NOMO-1 (cell line): Measurements from ENCODE around the gene PEG3.

Source experiments
- DNase-seq, 2 experiments: peaks; one replicate each; lab custom pipeline; 2025; ENCODE audit not compliant: unreplicated experiment in 2 of 2; lab: John Stamatoyannopoulos, UW

PEG3 gene

DNA sequence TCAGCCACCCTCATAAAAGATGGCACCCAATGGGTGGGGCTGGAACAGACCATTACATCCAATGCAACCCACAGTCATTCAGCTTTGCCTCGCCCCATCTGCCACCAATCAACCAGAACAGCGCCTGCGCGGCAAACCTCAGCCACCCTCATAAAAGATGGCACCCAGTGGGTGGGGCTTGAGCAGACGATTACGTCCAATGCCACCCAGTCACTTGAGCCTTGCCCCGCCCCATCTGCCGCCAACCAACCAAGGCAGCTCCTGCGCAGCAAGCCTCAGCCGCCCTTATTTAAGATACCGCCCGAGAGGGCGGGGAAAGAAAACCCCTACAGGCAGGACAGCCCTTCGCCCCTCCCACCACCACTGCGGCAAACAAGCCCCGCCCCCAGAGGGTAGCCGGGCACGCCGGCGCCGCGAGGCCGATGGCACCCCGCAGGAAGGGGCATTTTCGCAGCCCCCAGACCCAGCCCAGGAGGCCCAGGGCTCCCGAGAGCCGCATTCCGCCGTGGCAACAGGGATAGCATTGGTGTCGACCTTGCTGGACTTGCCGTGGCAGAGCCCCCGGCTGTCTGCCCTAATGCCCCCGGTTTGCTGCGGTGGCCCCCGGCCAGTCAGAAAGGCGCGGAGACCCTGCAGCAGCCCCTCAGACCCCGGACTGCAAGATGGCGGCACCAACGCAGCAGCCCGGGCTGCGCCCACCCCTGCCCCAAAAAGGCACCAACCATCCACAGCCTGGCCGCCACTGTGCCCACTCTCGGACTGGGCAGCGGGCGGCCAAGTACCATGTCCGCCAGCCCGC, 675 bp downstream of the PEG3 start:
- DNase-seq, result no peak

DNA sequence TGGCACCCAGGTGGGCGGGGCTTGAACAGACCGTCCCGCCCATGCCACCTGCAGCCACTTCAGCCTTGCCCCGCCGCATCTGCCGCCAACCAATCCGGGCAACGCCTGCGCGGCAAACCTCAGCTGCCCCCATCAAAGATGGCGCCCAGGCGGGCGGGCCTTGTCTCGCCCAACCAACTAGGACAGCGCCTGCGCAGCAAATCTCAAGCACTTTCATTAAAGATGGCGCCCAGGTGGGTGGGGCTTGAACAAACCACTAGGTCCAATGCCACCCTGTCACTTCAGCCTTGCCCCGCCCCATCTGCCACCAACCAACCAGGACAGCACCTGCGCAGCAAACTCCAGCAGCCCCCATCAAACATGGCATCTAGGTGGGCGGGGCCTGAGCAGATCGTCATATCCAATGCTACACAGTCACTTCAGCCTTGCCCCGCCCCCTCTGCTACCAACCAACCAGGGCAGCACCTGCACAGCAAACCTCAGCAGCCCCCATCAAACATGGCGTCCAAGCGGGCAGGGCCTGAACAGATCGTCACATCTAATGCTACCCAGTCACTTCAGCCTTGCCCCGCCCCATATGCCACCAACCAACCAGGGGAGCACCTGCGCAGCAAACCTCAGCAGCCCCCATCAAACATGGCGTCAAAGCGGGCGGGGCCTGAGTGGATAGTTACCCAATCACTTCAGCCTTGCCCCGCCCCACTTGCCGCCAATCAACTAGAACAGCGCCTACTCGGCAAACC, 1.4 kb downstream of the PEG3 start:
- no peak for DNase-seq

DNA sequence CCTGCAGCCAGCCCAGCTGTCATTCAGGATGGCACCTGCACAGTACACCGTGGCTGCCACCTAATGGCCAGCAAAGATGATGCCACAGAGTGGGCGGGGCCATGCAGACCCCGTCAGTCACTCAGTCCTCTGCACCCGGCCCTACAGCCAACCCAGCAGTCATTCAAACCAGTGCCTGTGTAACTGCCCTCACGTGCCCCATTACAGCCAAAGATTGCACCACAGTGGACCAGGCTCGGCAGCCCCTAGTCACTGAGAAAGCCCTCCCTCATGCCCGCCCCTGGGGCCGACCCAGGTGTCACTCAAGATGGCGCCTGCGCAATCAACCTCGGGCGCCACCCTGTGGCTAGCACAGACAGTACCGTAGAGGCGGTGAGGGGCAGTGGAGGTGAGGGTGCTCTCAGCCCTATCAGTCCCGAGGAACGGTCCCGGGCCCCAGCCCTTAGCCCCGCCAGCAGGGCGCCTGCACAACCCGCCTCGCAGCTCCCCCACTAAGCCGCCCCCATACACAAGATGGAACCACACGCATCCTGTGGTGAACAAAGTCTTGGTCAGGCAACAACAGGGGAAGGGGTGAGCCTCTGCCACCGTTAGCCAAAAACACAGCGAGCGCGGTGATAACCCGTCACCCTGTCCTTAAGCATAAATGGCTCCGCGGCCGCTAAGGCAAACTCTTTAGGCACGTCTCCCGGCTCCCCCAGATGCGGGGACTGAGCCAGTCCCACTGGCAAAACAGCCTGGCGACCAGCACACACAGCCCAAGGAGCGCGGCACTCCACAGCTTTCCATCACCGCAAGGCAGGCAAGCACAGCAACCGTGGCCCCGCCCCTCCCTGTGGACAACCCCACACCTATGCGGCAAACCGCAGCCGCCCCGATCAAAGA, 2.3 kb downstream of the PEG3 start:
- DNase-seq, result no peak

DNA sequence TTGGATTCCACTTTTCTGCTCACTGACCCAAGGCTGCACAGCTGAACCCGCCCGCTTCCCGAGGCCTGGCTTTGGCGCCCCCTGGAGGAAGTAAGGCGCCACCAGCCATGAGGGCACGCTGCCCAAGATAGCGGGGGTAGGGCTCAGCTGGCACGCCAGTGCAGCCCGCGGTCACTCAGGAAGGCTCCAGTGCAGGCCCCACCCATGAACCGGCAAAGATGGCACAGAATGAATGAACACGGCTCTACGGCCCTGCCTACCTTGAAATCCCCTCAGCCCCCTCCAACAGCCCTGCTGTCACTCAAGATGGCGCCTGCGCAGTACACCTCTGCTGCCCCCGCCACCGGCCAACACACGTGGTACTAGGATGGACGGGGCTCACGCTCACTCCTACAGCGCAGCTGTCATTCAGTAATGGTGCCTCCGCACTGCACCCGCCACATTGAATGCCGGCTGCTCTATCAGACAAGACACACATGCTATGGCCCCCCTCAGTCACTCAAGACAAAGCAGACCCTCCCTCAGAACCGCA, 3.0 kb downstream of the PEG3 start:
- no peak for DNase-seq

DNA sequence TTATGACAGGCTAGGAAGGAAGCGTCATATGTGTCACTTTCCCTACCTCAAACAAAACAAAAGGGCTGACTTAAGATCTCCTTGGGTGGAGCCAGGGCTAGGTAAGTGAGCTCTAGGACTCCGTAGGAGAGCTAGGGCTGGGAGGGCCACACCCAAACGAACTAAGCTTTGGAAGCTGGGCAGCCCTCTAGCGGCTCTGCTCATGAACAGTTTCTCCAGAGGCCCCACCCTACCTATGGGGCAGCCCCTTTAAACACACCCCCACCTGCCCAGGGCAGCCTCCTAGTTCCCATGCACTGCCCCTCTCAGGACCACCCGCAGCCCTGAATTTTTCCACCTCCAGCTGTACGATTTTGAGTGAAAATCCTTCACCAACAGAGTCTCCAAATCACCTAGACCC, 3.5 kb downstream of the PEG3 start:
- no peak for DNase-seq

DNA sequence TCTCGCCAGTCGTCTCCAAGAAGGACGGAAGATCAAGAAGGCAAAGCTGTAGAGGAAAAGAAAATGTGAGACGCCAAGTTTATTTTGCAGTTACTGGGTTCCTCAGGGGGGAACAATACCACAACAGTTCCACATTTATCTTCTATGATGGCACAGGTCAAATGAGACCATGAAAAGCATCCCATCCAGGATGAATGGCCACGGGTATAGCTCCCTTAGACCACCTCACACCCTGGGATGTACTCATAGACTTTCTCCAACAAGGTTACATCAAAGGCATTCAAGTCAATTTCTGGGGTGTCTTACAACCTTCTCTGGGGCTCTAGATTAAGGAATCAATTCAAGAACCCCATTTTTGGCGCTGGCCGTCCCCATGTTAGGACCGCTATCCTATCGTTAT, 4.5 kb downstream of the PEG3 start:
- no peak for DNase-seq

DNA sequence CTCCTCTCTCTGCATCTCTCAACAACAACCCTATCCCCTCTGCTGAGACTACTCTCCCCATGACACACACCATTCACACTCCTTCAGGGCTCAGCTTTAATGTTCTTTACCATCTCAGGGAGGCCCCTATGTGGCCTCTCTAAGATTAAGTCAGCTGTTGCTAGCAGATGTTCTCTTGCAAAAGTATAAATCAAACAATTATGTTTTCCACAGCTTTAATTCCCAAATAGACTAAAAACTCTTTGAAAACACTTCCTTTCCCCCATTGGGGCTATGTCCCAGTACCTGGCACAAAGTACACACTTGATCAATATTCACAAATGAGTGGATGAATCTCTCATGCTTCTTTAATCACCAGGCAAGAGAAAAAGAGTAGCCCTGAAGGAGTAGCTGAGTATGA, 5.1 kb downstream of the PEG3 start:
- DNase-seq, result no peak

DNA sequence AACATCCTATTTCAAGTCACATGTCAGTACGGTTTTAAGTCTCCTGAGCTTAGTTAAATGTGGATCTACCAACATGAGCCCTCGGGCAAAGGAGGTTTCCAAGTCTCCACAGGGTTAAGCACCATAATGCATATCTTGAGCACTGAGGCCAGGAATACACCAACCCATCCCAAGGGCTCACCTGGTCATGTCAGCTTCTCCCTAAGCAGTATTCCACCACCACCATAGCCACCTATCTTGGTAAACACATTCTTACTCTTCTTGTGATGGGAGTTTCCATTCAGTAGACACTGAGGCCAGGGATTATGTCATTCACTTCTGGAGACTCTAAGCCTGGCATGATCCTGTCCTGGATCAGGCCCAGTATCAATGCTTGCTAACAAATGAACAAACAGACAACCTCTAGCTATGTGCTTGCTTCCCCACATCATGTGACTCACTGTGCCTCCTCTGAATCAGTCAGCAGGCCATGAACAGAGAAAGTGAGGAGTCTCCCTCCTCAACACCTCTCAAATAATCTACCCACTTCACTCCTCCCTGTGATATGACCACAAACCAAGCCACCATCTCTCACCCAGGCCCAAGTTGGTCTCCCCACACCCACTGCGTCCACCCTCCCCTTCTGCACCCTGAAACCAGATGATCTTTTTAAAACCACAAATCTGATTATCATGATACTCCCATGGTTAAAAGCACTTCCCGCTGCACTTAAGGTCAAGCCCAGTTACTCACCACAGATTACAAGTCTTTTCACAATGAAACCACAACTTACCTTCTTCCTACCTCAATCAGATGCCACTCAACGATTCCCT, 5.8 kb downstream of the PEG3 start:
- DNase-seq, result no peak

DNA sequence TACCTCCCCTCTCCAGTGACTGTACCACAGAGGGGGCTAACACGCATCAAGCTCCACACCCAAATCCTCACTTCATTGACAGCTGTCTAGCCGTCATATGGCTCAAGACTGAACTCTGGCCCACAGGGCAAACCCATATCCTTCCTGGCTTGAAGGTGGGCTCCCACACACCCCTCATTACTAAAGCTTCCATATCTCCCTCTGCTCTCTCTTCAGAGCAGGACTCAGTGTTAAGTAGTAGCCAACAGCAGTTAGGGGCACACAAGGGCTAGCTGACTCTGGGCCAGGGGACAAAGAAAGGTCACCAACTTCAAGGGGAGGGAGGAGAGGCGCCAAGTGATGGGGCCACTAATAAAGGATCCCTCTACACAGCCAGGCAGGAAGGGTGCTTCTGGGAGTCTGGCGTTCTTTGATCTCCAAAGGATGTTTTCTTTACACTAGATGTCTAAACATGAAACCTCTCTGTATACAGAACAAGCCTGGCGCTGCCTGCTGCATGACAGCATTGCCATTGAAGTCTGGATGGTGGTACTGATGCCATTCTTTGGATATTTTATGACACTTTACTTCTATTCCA, 8.1 kb downstream of the PEG3 start:
- DNase-seq, result no peak

DNA sequence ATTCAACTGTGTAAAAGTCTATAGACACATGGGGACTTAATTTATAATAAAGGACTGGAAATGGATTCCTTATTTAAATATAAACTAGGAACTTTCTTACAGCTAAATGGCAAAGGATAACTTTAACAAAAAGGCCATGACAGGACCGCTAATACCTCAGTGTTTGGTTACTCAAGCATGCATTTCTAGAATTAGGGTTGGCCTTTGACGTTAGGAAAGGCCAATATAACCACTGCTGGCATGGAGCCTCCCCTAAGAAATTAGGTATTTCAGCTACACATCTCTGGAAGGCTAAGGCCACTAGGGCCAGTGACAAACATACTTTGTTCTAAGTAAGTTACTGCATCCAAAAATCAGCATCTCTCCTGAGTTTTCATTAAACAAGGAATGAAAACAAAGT, 9.3 kb downstream of the PEG3 start:
- DNase-seq, result no peak

DNA sequence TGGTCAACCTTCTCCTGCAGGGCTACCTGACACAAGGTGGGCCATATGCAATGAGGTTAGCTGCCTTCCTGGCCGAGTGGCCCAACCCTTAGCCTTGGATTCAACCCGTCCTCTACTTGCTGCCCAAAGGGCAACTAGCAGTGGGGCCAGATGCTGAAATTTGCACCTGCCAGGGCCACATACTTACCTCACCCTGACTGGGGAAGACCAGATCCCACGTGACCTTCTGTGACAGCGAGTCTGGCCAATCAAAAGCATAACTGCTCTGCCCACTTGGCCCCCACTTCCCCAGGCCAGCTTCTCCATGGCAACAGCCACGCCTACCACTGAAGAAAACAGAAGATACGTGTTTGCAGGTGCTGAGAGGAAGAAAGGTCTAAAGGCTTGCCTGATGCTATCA, 10.9 kb downstream of the PEG3 start:
- DNase-seq, result no peak

DNA sequence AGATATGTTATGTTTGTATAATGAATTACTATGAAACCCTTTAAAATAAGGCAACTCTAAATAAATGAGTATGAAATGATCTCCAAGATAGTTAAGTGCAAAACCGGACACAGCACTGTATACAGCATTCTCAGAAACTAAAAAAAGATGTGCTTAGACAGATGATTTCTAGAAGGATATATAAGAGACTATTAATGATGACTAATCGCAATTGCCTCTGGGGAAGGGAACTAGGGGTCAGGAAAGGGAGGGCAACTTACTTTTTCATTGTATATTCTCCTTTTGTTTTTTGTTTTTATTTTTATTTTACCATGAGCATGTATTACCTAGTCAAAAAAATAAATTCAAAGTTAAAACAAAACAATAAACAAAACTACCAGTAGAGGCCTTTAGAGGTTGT, 12.8 kb downstream of the PEG3 start:
- no peak for DNase-seq

DNA sequence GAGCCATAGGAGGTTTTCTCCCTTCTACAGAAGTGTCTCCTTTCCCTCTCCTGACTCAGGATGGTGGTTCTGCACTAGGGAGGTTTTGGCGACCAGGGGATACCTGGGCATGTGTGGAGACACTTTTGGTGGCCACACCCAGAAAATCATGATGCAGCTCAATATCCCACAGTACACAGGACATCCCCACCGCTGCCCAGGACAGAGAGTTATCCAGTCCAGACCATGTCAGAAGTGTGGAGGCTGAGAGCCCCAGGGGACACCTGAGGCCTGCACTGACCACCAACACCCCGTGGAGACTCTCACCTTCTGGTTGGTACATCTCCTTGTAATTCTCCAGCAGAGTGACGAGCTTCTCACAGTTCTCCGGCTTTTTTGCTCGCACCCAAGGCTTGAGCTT, 16.6 kb downstream of the PEG3 start:
- DNase-seq, result no peak

DNA sequence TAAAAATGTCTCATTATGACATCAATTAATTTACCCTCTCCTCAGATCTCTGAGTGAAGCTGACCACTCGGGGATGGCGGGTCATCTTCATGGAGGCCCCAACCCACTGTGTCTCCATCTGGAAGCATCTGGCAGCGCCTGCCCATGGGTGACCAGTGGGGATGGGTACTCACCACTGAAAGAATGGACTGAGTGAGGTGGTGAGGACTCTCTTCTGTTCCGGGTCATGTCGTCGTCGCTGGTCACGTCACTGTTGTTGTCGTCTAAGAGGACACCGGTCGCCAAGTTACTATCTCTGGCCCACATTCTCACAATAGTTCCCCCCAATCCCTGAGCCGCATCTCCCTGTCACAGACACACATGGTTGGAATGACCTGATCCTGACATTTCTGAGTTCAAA, 17.1 kb downstream of the PEG3 start:
- no peak for DNase-seq

DNA sequence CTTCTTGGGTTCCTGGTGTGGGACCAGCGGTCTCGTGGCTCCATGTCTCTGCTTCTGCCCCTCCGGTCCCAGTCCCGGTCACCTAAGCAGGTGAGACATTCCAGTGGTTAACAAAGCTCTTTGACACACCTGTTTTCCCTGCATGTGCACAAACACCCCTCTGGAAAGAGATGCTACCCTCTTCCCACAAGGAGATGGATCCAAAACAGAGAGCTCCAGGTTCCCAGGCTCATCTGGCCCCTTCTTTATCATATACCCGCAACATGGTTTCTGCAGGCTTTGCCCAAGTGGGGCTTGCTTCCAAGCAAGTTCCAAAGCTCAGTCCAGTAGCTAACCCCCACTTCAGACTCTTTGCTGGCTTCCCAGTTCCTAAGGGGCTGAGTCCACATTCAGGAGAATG, 17.8 kb downstream of the PEG3 start:
- DNase-seq, result no peak

DNA sequence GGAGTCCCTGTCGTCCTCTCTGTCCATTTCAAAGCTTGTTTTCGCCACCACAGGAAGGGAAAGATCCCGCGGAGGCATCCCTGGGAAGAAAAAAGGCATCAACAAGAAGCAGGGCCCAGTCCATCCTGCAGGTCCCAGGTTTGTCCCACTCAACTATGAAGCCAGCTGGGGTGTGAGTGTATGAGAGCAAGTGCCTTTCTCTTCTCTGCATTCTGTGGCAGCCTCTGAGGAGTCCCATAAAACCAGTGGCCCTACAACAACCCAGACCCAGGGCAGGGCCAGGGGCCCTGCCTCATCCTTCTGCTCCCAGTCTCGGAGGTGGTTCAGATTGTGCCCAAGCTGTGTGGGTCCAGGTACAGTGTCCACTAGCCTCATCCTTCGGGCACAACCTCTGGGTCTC, 18.9 kb downstream of the PEG3 start:
- DNase-seq, result no peak

DNA sequence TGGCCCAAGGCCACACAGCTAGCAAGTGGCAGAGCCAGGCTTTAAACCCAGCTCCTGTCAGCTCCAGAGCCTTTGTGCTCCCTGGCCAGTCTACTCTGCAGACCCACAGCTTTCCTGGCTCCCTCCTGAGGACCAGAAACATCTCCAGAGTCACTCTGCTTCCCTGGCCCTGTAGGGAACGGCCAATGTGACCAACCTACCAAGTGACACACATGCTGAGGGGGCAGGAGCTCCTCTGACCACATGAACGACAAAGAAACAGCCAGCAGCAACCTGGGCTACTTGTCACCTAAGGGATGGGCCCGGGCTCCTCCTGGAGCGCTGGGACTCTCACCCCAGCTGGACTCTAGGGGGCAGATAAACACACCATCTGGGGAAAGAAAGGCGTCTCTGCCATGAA, 19.3 kb downstream of the PEG3 start:
- DNase-seq, result no peak

DNA sequence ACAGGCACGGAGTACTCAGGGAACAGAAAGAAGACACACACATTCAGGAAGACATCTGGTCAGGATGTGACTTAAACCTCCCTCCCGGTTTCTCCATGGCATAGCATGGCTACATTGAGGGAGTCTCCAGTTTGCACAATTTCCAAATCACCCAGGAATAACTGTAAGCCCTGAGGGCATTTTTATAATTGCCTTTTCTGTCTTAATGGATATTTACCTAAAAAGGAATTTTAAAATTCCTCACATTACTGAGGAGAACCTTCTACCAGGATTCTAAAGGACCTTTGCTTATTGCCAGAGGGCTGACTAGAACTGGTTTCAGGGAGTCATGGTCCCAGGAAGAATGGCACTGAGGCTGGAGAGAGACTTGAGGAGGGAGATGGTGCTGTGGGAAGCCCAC, 21.4 kb downstream of the PEG3 start:
- no peak for DNase-seq

DNA sequence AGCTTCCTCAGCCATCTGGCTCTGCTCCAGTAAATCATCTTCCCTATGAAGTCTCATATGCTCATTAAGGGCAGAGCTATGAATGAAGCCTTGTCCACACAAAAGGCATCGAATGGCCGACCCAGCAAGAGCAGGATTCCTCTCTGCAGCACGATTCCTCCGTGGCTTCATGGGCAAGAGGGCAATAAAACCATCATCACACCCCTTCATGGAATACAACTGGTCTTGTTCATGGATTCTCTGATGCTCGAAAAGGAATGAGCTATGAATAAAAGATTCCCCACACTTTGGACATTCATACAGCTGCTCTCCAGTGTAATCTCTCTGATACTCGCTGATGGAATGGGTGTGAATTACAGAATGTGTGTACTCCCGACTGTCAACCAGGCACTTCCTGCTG, 25.9 kb downstream of the PEG3 start:
- DNase-seq, result no peak

DNA sequence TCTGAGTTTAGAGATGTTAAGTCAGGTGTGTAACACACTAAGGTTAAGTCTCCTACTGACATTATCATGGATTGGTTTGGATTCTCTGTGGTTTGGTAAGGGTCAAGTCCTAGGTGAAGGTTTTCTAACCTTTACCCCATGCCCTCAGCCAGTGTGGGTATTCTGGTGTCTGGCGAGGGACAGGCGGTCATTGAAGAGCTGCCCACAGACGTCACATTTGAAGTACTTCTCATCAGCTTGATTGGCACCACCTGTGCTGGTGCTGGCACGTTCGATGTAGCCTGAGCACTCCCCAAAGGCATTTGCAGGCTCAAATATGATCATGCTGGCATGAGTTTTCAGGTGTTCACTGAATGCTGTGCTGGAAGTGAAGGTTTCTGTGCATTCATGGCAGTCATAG, 27.0 kb downstream of the PEG3 start:
- DNase-seq, result no peak
